Raji (cell line): ENCODE measurements around the gene PTPRK.

ENCODE experiments used
- POLR2A ChIP-seq: IDR thresholded peaks from 2 replicates; pipeline ENCODE4 v1.6.1; 2011; ENCODE audit warnings: low read depth, low read length, control low read depth; ENCODE audit not compliant: insufficient read depth

PTPRK gene

GRCh38 chr6:127966616-127967015 lies 553.8 kb downstream of the PTPRK start:
- TF ChIP-seq POLR2A, result no peak

GRCh38 chr6:127963495-127963894 lies 556.9 kb downstream of the PTPRK start:
- TF ChIP-seq POLR2A, result no peak

GRCh38 chr6:127959869-127960268 lies 560.5 kb downstream of the PTPRK start:
- TF ChIP-seq POLR2A, result no peak

GRCh38 chr6:127956956-127957355 lies 563.4 kb downstream of the PTPRK start:
- TF ChIP-seq POLR2A, result no peak

GRCh38 chr6:127956260-127956888 lies 564.0 kb downstream of the PTPRK start:
- TF ChIP-seq POLR2A, result no peak

- TF ChIP-seq POLR2A, result no peak
Measured at GRCh38 chr6:127954082-127954481, 566.3 kb downstream of the PTPRK start.

GRCh38 chr6:127952831-127953230 lies 567.6 kb downstream of the PTPRK start:
- TF ChIP-seq POLR2A, result no peak

- TF ChIP-seq POLR2A, result no peak
Measured at GRCh38 chr6:127952176-127952575, 568.2 kb downstream of the PTPRK start.

GRCh38 chr6:127951172-127951917 lies 569.1 kb downstream of the PTPRK start:
- no peak for TF ChIP-seq POLR2A

- no peak for TF ChIP-seq POLR2A
Measured at GRCh38 chr6:127950566-127951145, 569.7 kb downstream of the PTPRK start.

GRCh38 chr6:127949251-127949650 lies 571.1 kb downstream of the PTPRK start:
- TF ChIP-seq POLR2A, result no peak

- no peak for TF ChIP-seq POLR2A
Measured at GRCh38 chr6:127946388-127946787, 574.0 kb downstream of the PTPRK start.

GRCh38 chr6:127945434-127946097 lies 574.8 kb downstream of the PTPRK start:
- no peak for TF ChIP-seq POLR2A

- no peak for TF ChIP-seq POLR2A
Measured at GRCh38 chr6:127941228-127941627, 579.2 kb downstream of the PTPRK start.

- no peak for TF ChIP-seq POLR2A
Measured at GRCh38 chr6:127939442-127940066, 580.8 kb downstream of the PTPRK start.

GRCh38 chr6:127938701-127939100 lies 581.7 kb downstream of the PTPRK start:
- TF ChIP-seq POLR2A, result no peak

- no peak for TF ChIP-seq POLR2A
Measured at GRCh38 chr6:127937747-127938146, 582.7 kb downstream of the PTPRK start.
